Bone marrow (tissue), 2 donors: ENCODE measurements around the gene TIA1.

ENCODE experiments used
- DNase-seq, 2 donors: peaks; one replicate each; lab custom pipeline; 2025; lab: John Stamatoyannopoulos, UW

Gene TIA1

GRCh38 chr2:70160545-70160944, 87.9 kb downstream of the TIA1 start:
- DNase-seq, result no peak
